Esophagus (tissue), 2 donors: ENCODE results near the gene DCAF12L2. TPM values are rescaled to one million over a fixed set of nuclear protein-coding genes. Genes with fewer than 3 reads are reported as not detected.
"Not testable (repeated sequence)": the region's sequence is repeated elsewhere in the genome, so short reads cannot be mapped to it uniquely, and the experiment has no call there.

Source experiments
- H3K27ac ChIP-seq, 2 donors: one replicate each; pipeline ENCODE4 v1.5.1; 2013; ENCODE audit warnings: low read depth in 2 of 2, mild to moderate bottlenecking in 2 of 2, inconsistent platforms in 1 of 2, low read length in 1 of 2, moderate library complexity in 1 of 2
- H3K27me3 ChIP-seq, 2 donors: one replicate each; pipeline ENCODE4 v1.6.1; 2013; ENCODE audit warnings: low read length in 2 of 2, control low read depth in 1 of 2, mild to moderate bottlenecking in 1 of 2; ENCODE audit not compliant: insufficient read depth in 2 of 2, control insufficient read depth in 1 of 2
- H3K36me3 ChIP-seq, 2 donors: one replicate each; pipeline ENCODE4 v1.6.1; 2013; ENCODE audit warnings: low read length in 1 of 2; ENCODE audit not compliant: control insufficient read depth in 2 of 2, insufficient read depth in 2 of 2
- H3K4me1 ChIP-seq, 2 donors: one replicate each; pipeline ENCODE4 v1.6.1; 2013; ENCODE audit warnings: low read length in 1 of 2; ENCODE audit not compliant: control insufficient read depth in 2 of 2, insufficient read depth in 2 of 2
- H3K4me3 ChIP-seq, 2 donors: one replicate each; pipeline ENCODE4 v1.5.1; 2013; ENCODE audit warnings: low read length in 2 of 2, mild to moderate bottlenecking in 2 of 2, low read depth in 1 of 2, moderate library complexity in 1 of 2
- H3K9me3 ChIP-seq, 2 donors: one replicate each; pipeline ENCODE4 v1.6.1; 2013; ENCODE audit warnings: mild to moderate bottlenecking in 2 of 2, low read depth in 1 of 2, low read length in 1 of 2, moderate library complexity in 1 of 2; ENCODE audit not compliant: control insufficient read depth in 2 of 2, insufficient read depth in 1 of 2
- WGBS, 2 donors: extraction: QIAGEN DNeasy Blood & Tissue Kit; methylation state at CpG; one replicate each; pipeline ENCODE4 v1.1.7; 2013; 5-methylcytosine and 5-hydroxymethylcytosine counted together
- polyA plus RNA-seq, 2 donors: library from polyadenylated mRNA; stranded (reverse); fragments of 200-250 nt; gene quantifications; one replicate each; pipeline ENCODE4 v1.2.3, GENCODE V29; 2013
- donor health status: healthy with polysubstance abuse.
- donor health status: Bipolar disorder and iron deficiency.

DCAF12L2 gene
- polyA plus RNA-seq = under 1 TPM; 0.02 to 0.16 TPM

- Histone ChIP-seq H3K27ac (no peak within 1 kb of the TSS), H3K4me3 (peak within 1 kb of the TSS; percentile 13 to 15), H3K27me3 (no peaks in the 10 kb centered on the region), H3K36me3 (no peaks in the 10 kb centered on the region), H3K4me1 (no peaks in the 10 kb centered on the region), H3K9me3 (peaks cover 0 to 4% of the 10 kb centered on the region in 2 donors)
- 5 to 34% methylated on average over 61 to 91 of the region's 91 CpGs for WGBS, 2 donors
Measured at GRCh38 chrX:126165721-126166461, at the start of gene DCAF12L2. TSS of gene DCAF12L2 (minus strand) at chrX:126166289. CDS start at chrX:126165924, 365 bp downstream.

- H3K27ac ChIP-seq, H3K27me3 ChIP-seq, H3K36me3 ChIP-seq, H3K4me3 ChIP-seq, H3K4me1 ChIP-seq, H3K9me3 ChIP-seq: not testable (repeated sequence)
- WGBS, 2 donors = 92 to 94% methylated on average over 18 to 21 of the region's 21 CpGs
Measured at GRCh38 chrX:126190888-126191287, 24.8 kb upstream of the DCAF12L2 start.

- Histone ChIP-seq H3K27me3 (no peaks in the 10 kb centered on the region), H3K4me3 (no peak overlapping the region), H3K9me3 (no peaks in the 10 kb centered on the region), H3K36me3 (no peaks in the 10 kb centered on the region), H3K27ac (no peak overlapping the region), H3K4me1 (no peaks in the 10 kb centered on the region)
- WGBS, 2 donors = 74 to 88% methylated on average over 4 of the region's 4 CpGs
Measured at GRCh38 chrX:126177133-126177840, 11.2 kb upstream of the DCAF12L2 start.

- H3K4me3 ChIP-seq = no peak overlapping the region
- no peaks in the 10 kb centered on the region for H3K27me3 ChIP-seq
- H3K4me1 ChIP-seq = no peaks in the 10 kb centered on the region
- WGBS, 2 donors = 59 to 69% methylated on average over 2 of the region's 2 CpGs
- no peaks in the 10 kb centered on the region for H3K36me3 ChIP-seq
- H3K27ac ChIP-seq = no peak overlapping the region
- H3K9me3 ChIP-seq = no peaks in the 10 kb centered on the region
Measured at GRCh38 chrX:126170720-126171119, 4.6 kb upstream of the DCAF12L2 start.

GRCh38 chrX:126167560-126167959 is 1.5 kb upstream of the DCAF12L2 start:
- Histone ChIP-seq H3K4me1 (no peaks in the 10 kb centered on the region), H3K27ac (no peak overlapping the region), H3K27me3 (no peaks in the 10 kb centered on the region), H3K36me3 (no peaks in the 10 kb centered on the region), H3K9me3 (peaks cover 0 to 4% of the 10 kb centered on the region in 2 donors), H3K4me3 (no peak overlapping the region)
- WGBS, 2 donors = 62 to 90% methylated on average over 3 of the region's 3 CpGs

GRCh38 chrX:126165401-126165720 is 728 bp downstream of the DCAF12L2 start:
- H3K27ac ChIP-seq = no peak overlapping the region
- peaks cover 0 to 4% of the 10 kb centered on the region in 2 donors for H3K9me3 ChIP-seq
- H3K4me1 ChIP-seq = no peaks in the 10 kb centered on the region
- peak overlapping the region in 1 of 2 donors; percentile 13 for H3K4me3 ChIP-seq
- WGBS, 2 donors = 58 to 67% methylated on average over 24 of the region's 24 CpGs
- H3K36me3 ChIP-seq = no peaks in the 10 kb centered on the region
- no peaks in the 10 kb centered on the region for H3K27me3 ChIP-seq

- Histone ChIP-seq H3K9me3 (peaks cover 0 to 4% of the 10 kb centered on the region in 2 donors), H3K4me1 (no peaks in the 10 kb centered on the region), H3K27me3 (no peaks in the 10 kb centered on the region), H3K4me3 (no peak overlapping the region), H3K36me3 (no peaks in the 10 kb centered on the region), H3K27ac (no peak overlapping the region)
- WGBS, 2 donors = 92 to 96% methylated on average over 37 of the region's 37 CpGs
Measured at GRCh38 chrX:126164689-126165400, 1.2 kb downstream of the DCAF12L2 start.

- WGBS, 2 donors = 75 to 82% methylated on average over 9 of the region's 9 CpGs
- Histone ChIP-seq H3K4me1 (no peaks in the 10 kb centered on the region), H3K27me3 (no peaks in the 10 kb centered on the region)
Measured at GRCh38 chrX:126164226-126164625, 1.9 kb downstream of the DCAF12L2 start.

GRCh38 chrX:126141014-126141413 is 25.1 kb downstream of the DCAF12L2 start:
- no peak overlapping the region for H3K4me3 ChIP-seq
- no peaks in the 10 kb centered on the region for H3K36me3 ChIP-seq
- H3K9me3 ChIP-seq = peaks cover 0 to 2% of the 10 kb centered on the region in 2 donors
- no peaks in the 10 kb centered on the region for H3K27me3 ChIP-seq
- no peaks in the 10 kb centered on the region for H3K4me1 ChIP-seq
- H3K27ac ChIP-seq = no peak overlapping the region
- 39 to 51% methylated on average over 2 of the region's 2 CpGs for WGBS, 2 donors

More at GRCh38 chrX:126164226-126164625, 1.9 kb downstream of the DCAF12L2 start:
- no peak overlapping the region for H3K4me3 ChIP-seq
- H3K9me3 ChIP-seq = peaks cover 0 to 4% of the 10 kb centered on the region in 2 donors
- no peak overlapping the region for H3K27ac ChIP-seq
- H3K36me3 ChIP-seq = no peaks in the 10 kb centered on the region
